HepG2 (cell line): ENCODE measurements around the gene ASH1L. TPM values are rescaled to one million over a fixed set of nuclear protein-coding genes. Genes with fewer than 3 reads are reported as not detected.

Experiments used
- ATAC-seq: fragments of 200-7000 bp; cut with Tn5 transposase; 3 replicates; pipeline ENCODE4 v1.9.1; 2020; ENCODE audit warnings: mild to moderate bottlenecking, moderate library complexity
- BruUV-seq: library from RNA; stranded (reverse); fragments of 400-500 nt; replicated peaks from 2 replicates; lab custom pipeline; 2021; lab: Mats Ljungman, UMichigan
- CTCF ChIA-PET: fragments of 300-600 bp; formaldehyde crosslinking; extraction: SDS; loops from one replicate; lab custom pipeline; 2021; ENCODE audit warnings: low total read pairs, inconsistent platforms, low intra/inter-chr PET ratio; lab: Yijun Ruan, JAX
- POLR2A ChIA-PET: fragments of 350-600 bp; sonication (Branson Sonifier 250); formaldehyde crosslinking; loops from one replicate; lab custom pipeline; 2020; ENCODE audit warnings: antibody characterized with exemption, inconsistent platforms; lab: Yijun Ruan, JAX
- DNase-seq: peaks from one replicate; pipeline ENCODE4 v3.0.0-alpha.2; 2015; ENCODE audit warnings: low spot score
- FAIRE-seq: peaks from 3 replicates; lab custom pipeline; 2011; peaks lifted over from hg19 to GRCh38; lab: Jason Lieb, UNC
- H2AFZ ChIP-seq: one replicate; pipeline ENCODE4 v1.6.1; 2011; ENCODE audit warnings: low read length, inconsistent platforms
- H3K27ac ChIP-seq: fragments of 300-600 bp; 3 replicates; pipeline ENCODE4 v1.8.0; 2011; ENCODE audit warnings: mixed run types, mild to moderate bottlenecking, mixed read lengths, low read length, inconsistent platforms; ENCODE audit not compliant: insufficient read depth; ENCODE audit errors: extremely low read length
- H3K27me3 ChIP-seq, 2 experiments: fragments of 200-600 bp in 1 of 2; 2 replicates in 1 of 2; 3 replicates in 1 of 2; pipeline versions ENCODE4 v1.6.0 to v1.8.0; 2011; ENCODE audit warnings: low read length in 2 of 2, mild to moderate bottlenecking in 2 of 2, moderate library complexity in 2 of 2, inconsistent platforms in 1 of 2; ENCODE audit not compliant: insufficient read depth in 2 of 2, control insufficient read depth in 1 of 2
- H3K36me3 ChIP-seq, 2 experiments: fragments of 200-600 bp in 1 of 2; replicated peaks in 1 of 2; 2 replicates in 1 of 2; 3 replicates in 1 of 2; pipeline versions ENCODE4 v1.5.1 to v1.8.0; 2011; ENCODE audit warnings: low read length in 2 of 2, inconsistent platforms in 1 of 2; ENCODE audit not compliant: insufficient read depth in 2 of 2, control insufficient read depth in 1 of 2
- H3K4me1 ChIP-seq: 2 replicates; pipeline ENCODE4 v1.5.1; 2012; ENCODE audit warnings: low read length, inconsistent platforms; ENCODE audit not compliant: insufficient read depth
- H3K4me2 ChIP-seq: 2 replicates; pipeline ENCODE4 v1.6.0; 2011; ENCODE audit warnings: low read depth, low read length, inconsistent platforms
- H3K4me3 ChIP-seq, 3 experiments: fragments of 200-600 bp in 1 of 3; sonication (generic), shearing (Covaris generic) in 1 of 3; replicated peaks in 1 of 3; 2 replicates each; pipeline ENCODE4 v1.5.1; 2011 to 2016; ENCODE audit warnings: low read length in 3 of 3, inconsistent platforms in 2 of 3, low read depth in 2 of 3, mild to moderate bottlenecking in 2 of 3, control low read depth in 1 of 3, mixed read lengths in 1 of 3; ENCODE audit not compliant: insufficient read depth in 1 of 3
- H3K79me2 ChIP-seq: one replicate; pipeline ENCODE4 v1.6.1; 2011; ENCODE audit warnings: low read length, inconsistent platforms; ENCODE audit not compliant: insufficient read depth
- H3K9ac ChIP-seq: 2 replicates; pipeline ENCODE4 v1.6.0; 2011; ENCODE audit warnings: mild to moderate bottlenecking, low read depth, low read length, inconsistent platforms; ENCODE audit not compliant: insufficient read depth
- H3K9me3 ChIP-seq: 2 replicates; pipeline ENCODE4 v1.5.1; 2012; ENCODE audit warnings: mild to moderate bottlenecking, low read length
- H4K20me1 ChIP-seq: 2 replicates; pipeline ENCODE4 v1.6.0; 2011; ENCODE audit warnings: inconsistent platforms, mild to moderate bottlenecking, low read length, moderate library complexity; ENCODE audit not compliant: insufficient read depth
- AGO2 ChIP-seq: fragments of 200-400 bp; formaldehyde crosslinking; optimal IDR thresholded peaks from 2 replicates; pipeline ENCODE3; 2017; ENCODE audit warnings: mild to moderate bottlenecking, low read depth, low read length, moderate library complexity
- EHMT2 ChIP-seq: fragments of 200-600 bp; sonication (generic); IDR thresholded peaks from 2 replicates; pipeline ENCODE4 v1.7.0; 2017; ENCODE audit warnings: antibody characterized with exemption, low read depth, low read length, borderline replicate concordance
- GLMP ChIP-seq: sonication (generic); formaldehyde crosslinking; IDR thresholded peaks from 2 replicates; pipeline ENCODE4 v1.9.0; 2021; ENCODE audit warnings: missing genetic modification reagents, mild to moderate bottlenecking, borderline replicate concordance
- HOXA9 ChIP-seq: sonication (generic); formaldehyde crosslinking; IDR thresholded peaks from 2 replicates; pipeline ENCODE4 v1.8.1; 2022; ENCODE audit warnings: missing genetic modification reagents, mild to moderate bottlenecking, moderate library complexity, borderline replicate concordance
- LBX2 ChIP-seq: sonication (generic); formaldehyde crosslinking; IDR thresholded peaks from 2 replicates; pipeline ENCODE4 v1.5.0; 2020; ENCODE audit warnings: missing genetic modification reagents, mild to moderate bottlenecking, borderline replicate concordance
- RFXANK ChIP-seq: IDR thresholded peaks from 2 replicates; pipeline ENCODE4 v1.6.1; 2016
- THYN1 ChIP-seq: sonication (generic); formaldehyde crosslinking; IDR thresholded peaks from 2 replicates; pipeline ENCODE4 v1.8.1; 2023; ENCODE audit warnings: low read depth, mild to moderate bottlenecking, moderate library complexity, missing genetic modification reagents, borderline replicate concordance
- ZNF30 ChIP-seq: sonication (generic); formaldehyde crosslinking; IDR thresholded peaks from 2 replicates; pipeline ENCODE4 v1.5.0; 2020; ENCODE audit warnings: mild to moderate bottlenecking, missing genetic modification reagents
- ZNF691 ChIP-seq: sonication (generic); formaldehyde crosslinking; IDR thresholded peaks from 2 replicates; pipeline ENCODE4 v1.4.0; 2020; ENCODE audit warnings: missing genetic modification reagents, low read depth, mild to moderate bottlenecking, borderline replicate concordance
- ZNF709 ChIP-seq: sonication (generic); formaldehyde crosslinking; IDR thresholded peaks from 2 replicates; pipeline ENCODE4 v1.5.0; 2020; ENCODE audit warnings: mild to moderate bottlenecking, missing genetic modification reagents
- WGBS: methylation state at CpG from one replicate; pipeline ENCODE4 v1.1.6; 2017; ENCODE audit warnings: low lambda C conversion rate; 5-methylcytosine and 5-hydroxymethylcytosine counted together
- in situ Hi-C: cut with HindIII; loops from 2 replicates; pipeline ENCODE4 v1.10.0; 2017; ENCODE audit warnings: low pct_unique_long_range_greater_than_20kb; ENCODE audit not compliant: extremely low pct_ligation_motif_present
- intact Hi-C: fragments of 100-400 bp; cut with micrococcal nuclease; formaldehyde crosslinking; loops from one replicate; pipeline ENCODE4 v1.10.0; 2022; ENCODE audit not compliant: unreplicated experiment
- polyA plus RNA-seq, 8 experiments: library from polyadenylated mRNA; depleted of rRNA in 3 of 8; stranded (reverse) in 7 of 8; unstranded in 1 of 8; fragments of >200 nt; fragmentation: Illumina TruSeq in 4 of 8; extraction: Trizol in 4 of 8; gene quantifications; 2 replicates each; pipeline versions ENCODE4 v1.2.1 to v1.2.3, GENCODE V29; 2011 to 2016; ENCODE audit warnings: low read depth in 4 of 8, missing spikeins in 1 of 8, mixed read lengths in 1 of 8; ENCODE audit not compliant: insufficient read depth in 1 of 8
- total RNA-seq, 5 experiments: library from RNA; depleted of rRNA; stranded (reverse); fragments of >200 nt; fragmentation: Illumina TruSeq; extraction: Trizol; gene quantifications; 2 replicates each; pipeline ENCODE4 v1.2.3, GENCODE V29; 2016; ENCODE audit warnings: low read depth in 1 of 5
- TF ChIP-seq, protein P1 (sequence below): sonication (generic); formaldehyde crosslinking; IDR thresholded peaks from 2 replicates; pipeline ENCODE4 v1.5.0; 2020; ENCODE audit warnings: mild to moderate bottlenecking, missing genetic modification reagents
- TF ChIP-seq, protein P2 (sequence below): sonication (generic); formaldehyde crosslinking; IDR thresholded peaks from 2 replicates; pipeline ENCODE4 v1.4.0; 2020; ENCODE audit warnings: mild to moderate bottlenecking, missing genetic modification reagents

ASH1L gene
- total and polyA plus RNA-seq, 2 of the 13 experiments (the other 11 are each of a cell fraction or from before 2014, with no cell fraction given), result 10.2 to 15.3 TPM

DNA sequence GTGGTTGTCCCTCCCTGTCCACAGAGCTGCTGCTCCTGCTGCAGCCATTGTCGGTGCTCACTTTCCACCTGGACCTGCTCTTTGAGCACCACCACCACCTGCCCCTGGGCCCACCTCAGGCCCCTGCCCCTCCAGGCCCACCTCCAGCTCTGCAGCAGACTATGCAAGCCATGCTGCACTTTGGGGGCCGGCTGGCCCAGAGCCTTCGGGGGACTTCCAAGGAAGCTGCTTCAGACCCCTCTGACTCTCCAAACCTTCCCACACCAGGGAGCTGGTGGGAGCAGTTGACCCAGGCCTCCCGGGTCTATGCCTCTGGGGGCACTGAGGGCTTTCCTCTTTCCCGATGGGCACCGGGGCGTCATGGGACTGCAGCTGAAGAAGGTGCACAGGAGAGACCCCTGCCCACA is 236.0 kb downstream of the ASH1L start:
- POLR2A ChIA-PET, result no interaction called here
- peaks cover 35% of the 10 kb centered on the region for H3K4me1 ChIP-seq
- H3K27me3 ChIP-seq, result no peaks in the 10 kb centered on the region; a peak in 1 of 5 replicates
- DNase-seq, result no peak
- no peaks in the 10 kb centered on the region for H3K9me3 ChIP-seq
- no peaks in the 10 kb centered on the region; the same call in 1 of the 2 replicates for H4K20me1 ChIP-seq
- TF ChIP-seq LBX2 (no peak), RFXANK (CRISPR knock-in tag) (no peak), AGO2 (peak; percentile 57)
- no peak overlapping the region for H3K4me3 ChIP-seq
- peaks cover 5% of the 10 kb centered on the region for H3K79me2 ChIP-seq
- WGBS, result 95% methylated on average over 3 of the region's 7 CpGs
- H3K4me2 ChIP-seq, result no peak overlapping the region; the same call in 1 of the 2 replicates
- H3K9ac ChIP-seq, result no peak overlapping the region
- no peak for FAIRE-seq
- ATAC-seq, result no peak
- no TSS peak for BruUV-seq
- H3K27ac ChIP-seq, result no peak overlapping the region
- in situ Hi-C loops (no loop called here), intact Hi-C loops (no loop called here)
- H3K36me3 ChIP-seq, result peaks cover 2 to 32% of the 10 kb centered on the region in 2 experiments; a peak in 4 of 5 replicates
- H2AFZ ChIP-seq, result no peak overlapping the region
- CTCF ChIA-PET, result no interaction called here

GRCh38 chr1:155326020-155326526 is 236.5 kb downstream of the ASH1L start:
- ChIA-PET CTCF (interaction anchor here (4.5 kb wide), 1 partner anchor 75 kb away, joined by 71 read pairs; no protein-coding TSS in a partner anchor), POLR2A (no interaction called here)
- Histone ChIP-seq H3K4me3 (no peak overlapping the region), H3K9ac (peak overlapping the region; percentile 69; the same call in 1 of the 2 replicates), H3K4me2 (peak overlapping the region; percentile 79), H3K79me2 (peaks cover 5% of the 10 kb centered on the region), H2AFZ (no peak overlapping the region), H3K27ac (no peak overlapping the region), H4K20me1 (no peaks in the 10 kb centered on the region; the same call in none of the 2 replicates), H3K36me3 (peaks cover 2 to 30% of the 10 kb centered on the region in 2 experiments; a peak in 4 of 5 replicates), H3K27me3 (no peaks in the 10 kb centered on the region; a peak in 1 of 5 replicates), H3K9me3 (no peaks in the 10 kb centered on the region), H3K4me1 (peaks cover 36% of the 10 kb centered on the region)
- in situ Hi-C loops (no loop called here), intact Hi-C loops (no loop called here)
- WGBS, result 97% methylated on average over 6 of the region's 6 CpGs
- no peak for ATAC-seq
- FAIRE-seq, result no peak
- BruUV-seq, result no TSS peak
- no peak for DNase-seq
- TF ChIP-seq EHMT2 (no peak), ZNF709 (CRISPR knock-in tag) (no peak), GLMP (CRISPR knock-in tag) (no peak), HOXA9 (CRISPR knock-in tag) (no peak), THYN1 (CRISPR knock-in tag) (no peak), ZNF691 (CRISPR knock-in tag) (no peak), ZNF30 (CRISPR knock-in tag) (no peak)
- TF ChIP-seq, protein P1, sequence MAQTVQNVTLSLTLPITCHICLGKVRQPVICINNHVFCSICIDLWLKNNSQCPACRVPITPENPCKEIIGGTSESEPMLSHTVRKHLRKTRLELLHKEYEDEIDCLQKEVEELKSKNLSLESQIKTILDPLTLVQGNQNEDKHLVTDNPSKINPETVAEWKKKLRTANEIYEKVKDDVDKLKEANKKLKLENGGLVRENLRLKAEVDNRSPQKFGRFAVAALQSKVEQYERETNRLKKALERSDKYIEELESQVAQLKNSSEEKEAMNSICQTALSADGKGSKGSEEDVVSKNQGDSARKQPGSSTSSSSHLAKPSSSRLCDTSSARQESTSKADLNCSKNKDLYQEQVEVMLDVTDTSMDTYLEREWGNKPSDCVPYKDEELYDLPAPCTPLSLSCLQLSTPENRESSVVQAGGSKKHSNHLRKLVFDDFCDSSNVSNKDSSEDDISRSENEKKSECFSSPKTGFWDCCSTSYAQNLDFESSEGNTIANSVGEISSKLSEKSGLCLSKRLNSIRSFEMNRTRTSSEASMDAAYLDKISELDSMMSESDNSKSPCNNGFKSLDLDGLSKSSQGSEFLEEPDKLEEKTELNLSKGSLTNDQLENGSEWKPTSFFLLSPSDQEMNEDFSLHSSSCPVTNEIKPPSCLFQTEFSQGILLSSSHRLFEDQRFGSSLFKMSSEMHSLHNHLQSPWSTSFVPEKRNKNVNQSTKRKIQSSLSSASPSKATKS (CRISPR knock-in tag), result no peak
- TF ChIP-seq, protein P2, sequence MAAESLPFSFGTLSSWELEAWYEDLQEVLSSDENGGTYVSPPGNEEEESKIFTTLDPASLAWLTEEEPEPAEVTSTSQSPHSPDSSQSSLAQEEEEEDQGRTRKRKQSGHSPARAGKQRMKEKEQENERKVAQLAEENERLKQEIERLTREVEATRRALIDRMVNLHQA (CRISPR knock-in tag), result no peak
